ENCODE measurements around the gene ATP13A4.

Gene ATP13A4

GRCh38 chr3:193499801-193500485 is 54.8 kb downstream of the ATP13A4 start:
- TF ChIP-seq CTCF (IDR thresholded peaks at IDR 0.05; ENCODE audit: low read depth, low read length): no peak
- Histone ChIP-seq H3K27me3 (peaks cover 17% of the 10 kb centered on the region), H3K4me1 (no peaks in the 10 kb centered on the region), H3K36me3 (no peaks in the 10 kb centered on the region), H3K4me3 (ENCODE audit: low read depth, low read length) (no peak overlapping the region), H3K9me3 (no peaks in the 10 kb centered on the region)
- no peak for DNase-seq

- H3K4me3 ChIP-seq (ENCODE audit: low read depth, low read length): no peak overlapping the region
- H3K4me1 ChIP-seq: no peaks in the 10 kb centered on the region
- no peaks in the 10 kb centered on the region for H3K9me3 ChIP-seq
- H3K27me3 ChIP-seq: peaks cover 17% of the 10 kb centered on the region
- TF ChIP-seq CTCF (IDR thresholded peaks at IDR 0.05; ENCODE audit: low read depth, low read length): no peak
- no peaks in the 10 kb centered on the region for H3K36me3 ChIP-seq
- no peak for DNase-seq
These were observed 55.4 kb downstream of the ATP13A4 start for GRCh38 chr3:193499136-193499770.

- H3K36me3 ChIP-seq: no peaks in the 10 kb centered on the region
- no peak overlapping the region for H3K4me3 ChIP-seq (ENCODE audit: low read depth, low read length)
- no peak for DNase-seq
- H3K9me3 ChIP-seq: no peaks in the 10 kb centered on the region
- H3K4me1 ChIP-seq: no peaks in the 10 kb centered on the region
- H3K27me3 ChIP-seq: peaks cover 17% of the 10 kb centered on the region
- no peak for TF ChIP-seq CTCF (IDR thresholded peaks at IDR 0.05; ENCODE audit: low read depth, low read length)
These were observed 56.5 kb downstream of the ATP13A4 start for GRCh38 chr3:193498215-193498614.

- H3K27me3 ChIP-seq: peaks cover 24% of the 10 kb centered on the region
- no peak for DNase-seq
- no peak overlapping the region for H3K4me3 ChIP-seq (ENCODE audit: low read depth, low read length)
- no peak for TF ChIP-seq CTCF (IDR thresholded peaks at IDR 0.05; ENCODE audit: low read depth, low read length)
- H3K4me1 ChIP-seq: no peaks in the 10 kb centered on the region
- no peaks in the 10 kb centered on the region for H3K36me3 ChIP-seq
- H3K9me3 ChIP-seq: no peaks in the 10 kb centered on the region
These were observed 58.0 kb downstream of the ATP13A4 start for GRCh38 chr3:193496658-193497057.

- no peak for DNase-seq
- Histone ChIP-seq H3K36me3 (no peaks in the 10 kb centered on the region), H3K4me1 (no peaks in the 10 kb centered on the region), H3K27me3 (peaks cover 25% of the 10 kb centered on the region), H3K9me3 (no peaks in the 10 kb centered on the region), H3K4me3 (ENCODE audit: low read depth, low read length) (no peak overlapping the region)
- TF ChIP-seq CTCF (IDR thresholded peaks at IDR 0.05; ENCODE audit: low read depth, low read length): no peak
These were observed 63.7 kb downstream of the ATP13A4 start for GRCh38 chr3:193491026-193491425.

GRCh38 chr3:193490580-193490979 is 64.1 kb downstream of the ATP13A4 start:
- DNase-seq: no peak
- Histone ChIP-seq H3K4me1 (no peaks in the 10 kb centered on the region), H3K9me3 (no peaks in the 10 kb centered on the region), H3K36me3 (no peaks in the 10 kb centered on the region), H3K4me3 (ENCODE audit: low read depth, low read length) (no peak overlapping the region), H3K27me3 (peaks cover 25% of the 10 kb centered on the region)
- TF ChIP-seq CTCF (IDR thresholded peaks at IDR 0.05; ENCODE audit: low read depth, low read length): no peak

All from BE2C (cell line).